ENCODE results near the gene LPIN2.
"Not testable (repeated sequence)": the region's sequence is repeated elsewhere in the genome, so short reads cannot be mapped to it uniquely, and the experiment has no call there.

LPIN2 gene

DNA sequence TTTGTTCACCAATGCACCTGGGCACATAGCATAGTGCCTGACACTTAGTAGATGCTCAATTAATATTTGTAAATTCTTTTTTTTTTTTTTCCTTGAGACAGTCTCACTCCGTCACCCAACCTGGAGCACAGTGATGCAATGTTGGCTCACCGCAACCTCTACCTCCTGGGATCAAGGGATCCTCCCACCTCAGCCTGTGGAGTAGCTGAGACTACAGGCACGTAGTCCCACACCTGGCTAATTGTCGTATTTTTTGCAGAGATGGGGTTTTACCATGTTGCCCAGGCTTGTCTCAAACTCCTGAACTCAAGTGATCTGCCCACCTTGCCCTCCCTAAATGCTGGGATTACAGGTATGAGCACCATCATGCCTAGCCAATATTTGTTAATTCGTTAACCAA lies 23.2 kb upstream of the LPIN2 start:
- in situ Hi-C loops (cut with MboI; ENCODE audit: low pct_unique_long_range_greater_than_20kb, low sequenced_read_pairs, unreplicated experiment): no loop called here

DNA sequence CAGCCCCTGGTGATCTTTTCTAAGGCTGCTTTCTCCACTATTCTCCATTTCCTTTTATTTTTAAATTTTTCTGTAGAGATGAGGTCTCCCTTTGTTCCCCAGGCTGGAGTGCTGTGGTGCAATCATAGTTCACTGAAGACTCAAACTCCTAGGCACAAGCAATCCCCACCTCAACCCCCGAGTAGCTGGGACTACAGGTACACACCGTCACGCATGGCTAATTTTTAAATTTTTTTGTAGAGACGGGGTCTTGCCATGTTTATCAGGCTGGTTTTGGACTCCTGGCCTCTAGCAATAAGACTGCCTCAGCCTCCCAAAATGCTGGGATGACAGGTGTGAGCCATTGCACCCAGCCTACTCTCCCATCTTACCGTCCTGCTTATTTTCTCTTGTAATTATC lies 22.7 kb upstream of the LPIN2 start:
- no peak for DNase-seq (ENCODE audit: low spot score)
- TF ChIP-seq, protein P1, sequence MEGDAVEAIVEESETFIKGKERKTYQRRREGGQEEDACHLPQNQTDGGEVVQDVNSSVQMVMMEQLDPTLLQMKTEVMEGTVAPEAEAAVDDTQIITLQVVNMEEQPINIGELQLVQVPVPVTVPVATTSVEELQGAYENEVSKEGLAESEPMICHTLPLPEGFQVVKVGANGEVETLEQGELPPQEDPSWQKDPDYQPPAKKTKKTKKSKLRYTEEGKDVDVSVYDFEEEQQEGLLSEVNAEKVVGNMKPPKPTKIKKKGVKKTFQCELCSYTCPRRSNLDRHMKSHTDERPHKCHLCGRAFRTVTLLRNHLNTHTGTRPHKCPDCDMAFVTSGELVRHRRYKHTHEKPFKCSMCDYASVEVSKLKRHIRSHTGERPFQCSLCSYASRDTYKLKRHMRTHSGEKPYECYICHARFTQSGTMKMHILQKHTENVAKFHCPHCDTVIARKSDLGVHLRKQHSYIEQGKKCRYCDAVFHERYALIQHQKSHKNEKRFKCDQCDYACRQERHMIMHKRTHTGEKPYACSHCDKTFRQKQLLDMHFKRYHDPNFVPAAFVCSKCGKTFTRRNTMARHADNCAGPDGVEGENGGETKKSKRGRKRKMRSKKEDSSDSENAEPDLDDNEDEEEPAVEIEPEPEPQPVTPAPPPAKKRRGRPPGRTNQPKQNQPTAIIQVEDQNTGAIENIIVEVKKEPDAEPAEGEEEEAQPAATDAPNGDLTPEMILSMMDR (IDR thresholded peaks at IDR 0.05; ENCODE audit: extremely low read depth, insufficient read depth, missing control alignments): no peak
- in situ Hi-C loops (cut with MboI; ENCODE audit: low pct_unique_long_range_greater_than_20kb, low sequenced_read_pairs, unreplicated experiment): no loop called here

More for the DNA sequence above, 23.2 kb upstream of the LPIN2 start:
- DNase-seq (ENCODE audit: low spot score): no peak
- TF ChIP-seq, protein P1 (IDR thresholded peaks at IDR 0.05; ENCODE audit: extremely low read depth, insufficient read depth, missing control alignments): no peak

DNA sequence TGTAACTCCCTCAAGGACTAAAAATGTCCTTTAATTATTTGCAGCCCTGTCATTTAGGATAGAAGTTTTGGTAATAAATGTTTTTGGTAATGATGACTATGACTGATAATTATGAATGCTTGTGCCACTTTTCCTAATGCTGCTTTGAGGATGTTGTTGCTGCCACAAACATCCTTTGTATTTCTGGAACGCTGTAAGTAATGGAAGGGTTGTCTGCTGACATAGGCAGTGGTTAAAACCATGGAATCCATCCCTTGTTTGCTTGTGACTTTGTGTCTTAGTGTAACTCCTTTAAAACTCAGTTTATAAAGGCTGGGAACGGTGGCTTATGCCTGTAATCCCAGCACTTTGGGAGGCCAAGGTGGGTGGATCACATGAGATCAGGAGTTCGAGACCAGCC lies 19.8 kb upstream of the LPIN2 start:
- DNase-seq (ENCODE audit: low spot score): no peak
- in situ Hi-C loops (cut with MboI; ENCODE audit: low pct_unique_long_range_greater_than_20kb, low sequenced_read_pairs, unreplicated experiment): no loop called here
- TF ChIP-seq, protein P1 (IDR thresholded peaks at IDR 0.05; ENCODE audit: extremely low read depth, insufficient read depth, missing control alignments): no peak

DNA sequence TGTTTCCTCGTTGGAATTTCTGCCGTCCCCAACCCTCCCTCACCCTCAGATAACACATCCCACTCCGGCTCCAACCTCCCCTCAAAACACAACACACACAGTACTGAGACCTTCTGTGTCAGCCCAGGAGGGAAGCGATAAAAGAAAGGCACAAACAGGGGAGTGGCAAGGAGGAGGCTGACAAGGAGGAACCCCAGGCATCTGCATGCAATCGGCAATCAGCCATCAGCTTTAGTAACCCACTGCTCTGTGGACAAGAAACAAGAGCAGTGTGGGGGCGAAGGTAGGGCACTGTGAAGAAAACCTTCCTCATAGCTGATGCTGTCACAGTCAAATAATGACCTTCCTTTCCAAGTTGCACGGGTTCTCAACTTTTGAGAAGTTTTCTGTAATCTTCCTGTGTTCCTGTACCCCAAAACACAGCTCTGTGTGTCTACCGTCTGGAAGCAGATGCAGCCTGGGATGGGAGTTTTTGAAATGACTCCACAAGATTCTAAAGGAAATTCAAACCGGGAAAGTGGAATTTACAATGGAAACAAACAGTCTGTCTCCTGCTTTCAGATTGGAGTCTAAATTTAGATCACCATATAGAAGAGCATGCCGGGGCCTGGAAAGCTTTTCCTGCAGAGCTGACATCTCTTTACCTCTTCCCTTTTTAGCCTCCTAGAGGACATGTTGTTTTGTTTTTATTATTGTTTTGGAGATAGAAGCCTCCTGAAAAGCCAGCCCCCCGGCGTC lies 16.4 kb upstream of the LPIN2 start:
- TF ChIP-seq, protein P1 (IDR thresholded peaks at IDR 0.05; ENCODE audit: extremely low read depth, insufficient read depth, missing control alignments): no peak
- no peak for DNase-seq (ENCODE audit: low spot score)
- in situ Hi-C loops (cut with MboI; ENCODE audit: low pct_unique_long_range_greater_than_20kb, low sequenced_read_pairs, unreplicated experiment): no loop called here

DNA sequence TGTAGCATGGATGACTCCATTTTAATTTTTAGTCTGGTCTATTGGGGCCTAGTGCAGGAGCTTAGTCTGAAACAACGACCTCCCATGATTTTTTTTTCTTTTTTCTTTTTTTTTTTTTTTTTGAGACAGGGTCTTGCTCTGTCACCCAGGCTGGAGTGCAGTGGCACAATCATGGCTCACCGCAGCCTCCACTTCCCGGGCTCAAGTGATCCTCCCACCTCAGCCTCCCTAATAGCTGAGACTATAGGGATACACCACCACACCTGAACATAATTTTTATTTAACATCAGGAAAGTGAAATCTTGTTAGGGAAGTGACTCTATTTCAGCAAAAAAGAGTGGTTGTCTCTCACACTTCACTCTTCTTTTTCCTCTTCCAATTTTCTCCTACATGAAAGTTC lies 15.2 kb upstream of the LPIN2 start:
- DNase-seq (ENCODE audit: low spot score); in situ Hi-C loops (cut with MboI; ENCODE audit: low pct_unique_long_range_greater_than_20kb, low sequenced_read_pairs, unreplicated experiment): not testable (repeated sequence)

DNA sequence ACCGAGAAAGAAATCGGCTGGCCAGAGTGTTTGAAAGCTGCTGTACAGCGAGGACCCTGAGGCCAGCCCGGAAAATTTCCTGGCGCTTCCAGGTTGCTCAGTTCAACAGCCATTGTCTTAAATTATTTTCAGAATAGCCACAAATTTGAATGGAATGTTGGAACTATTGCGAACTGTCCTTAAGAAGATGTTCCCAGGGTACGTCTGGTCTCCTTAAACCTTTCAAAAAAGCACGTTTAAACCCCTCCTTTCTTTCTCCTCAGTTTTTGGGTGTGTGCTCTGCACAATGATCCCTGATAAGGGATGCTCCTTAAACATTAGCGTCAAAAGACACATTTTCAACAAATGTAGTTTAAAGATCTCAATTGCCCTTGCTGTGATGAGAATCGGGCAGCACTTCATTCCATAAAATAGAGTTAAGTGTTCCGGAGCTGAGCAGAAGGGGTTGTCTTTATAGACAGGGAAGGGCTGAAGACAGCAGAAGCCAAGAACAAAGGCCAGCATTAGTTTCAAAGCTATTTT lies 14.5 kb upstream of the LPIN2 start:
- TF ChIP-seq, protein P1 (IDR thresholded peaks at IDR 0.05; ENCODE audit: extremely low read depth, insufficient read depth, missing control alignments): no peak
- in situ Hi-C loops (cut with MboI; ENCODE audit: low pct_unique_long_range_greater_than_20kb, low sequenced_read_pairs, unreplicated experiment): no loop called here
- no peak for DNase-seq (ENCODE audit: low spot score)

DNA sequence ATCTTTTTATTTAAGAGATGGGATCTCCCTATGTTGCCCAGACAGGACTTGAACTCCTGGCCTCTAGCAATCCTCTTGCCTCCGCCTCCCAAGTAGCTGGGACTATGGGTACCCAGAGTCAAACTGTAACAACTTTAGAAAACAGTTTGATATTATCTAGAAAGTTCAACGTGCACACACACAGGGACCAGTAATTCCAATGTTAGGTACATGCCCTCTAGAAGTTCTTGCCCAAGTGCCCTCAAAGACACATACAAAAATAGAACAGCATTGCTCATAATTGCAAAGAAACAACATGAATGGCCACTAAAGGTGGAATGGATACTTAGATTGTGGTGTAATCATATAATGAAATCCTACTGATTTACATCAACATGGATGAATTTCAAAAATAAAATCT lies 12.6 kb upstream of the LPIN2 start:
- in situ Hi-C loops (cut with MboI; ENCODE audit: low pct_unique_long_range_greater_than_20kb, low sequenced_read_pairs, unreplicated experiment): no loop called here
- no peak for DNase-seq (ENCODE audit: low spot score)
- TF ChIP-seq, protein P1 (IDR thresholded peaks at IDR 0.05; ENCODE audit: extremely low read depth, insufficient read depth, missing control alignments): no peak

DNA sequence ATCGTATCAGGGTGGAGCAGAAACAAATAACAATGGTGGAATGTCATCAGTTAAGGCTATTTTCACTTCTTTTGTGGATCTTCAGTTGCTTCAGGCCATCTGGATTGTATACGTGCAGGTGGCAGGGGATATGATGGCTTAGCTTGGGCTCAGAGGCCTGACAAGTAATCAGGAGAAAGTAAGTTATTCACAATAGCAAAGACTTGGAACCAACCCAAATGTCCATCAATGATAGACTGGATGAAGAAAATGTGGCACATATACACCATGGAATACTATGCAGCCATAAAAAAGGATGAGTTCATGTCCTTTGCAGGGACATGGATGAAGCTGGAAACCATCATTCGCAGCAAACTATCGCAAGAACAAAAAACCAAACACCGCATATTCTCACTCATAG lies 10.7 kb upstream of the LPIN2 start:
- in situ Hi-C loops (cut with MboI; ENCODE audit: low pct_unique_long_range_greater_than_20kb, low sequenced_read_pairs, unreplicated experiment); DNase-seq (ENCODE audit: low spot score): not testable (repeated sequence)
